ENCODE results near the gene FNIP2.

- TF ChIP-seq, protein P1, sequence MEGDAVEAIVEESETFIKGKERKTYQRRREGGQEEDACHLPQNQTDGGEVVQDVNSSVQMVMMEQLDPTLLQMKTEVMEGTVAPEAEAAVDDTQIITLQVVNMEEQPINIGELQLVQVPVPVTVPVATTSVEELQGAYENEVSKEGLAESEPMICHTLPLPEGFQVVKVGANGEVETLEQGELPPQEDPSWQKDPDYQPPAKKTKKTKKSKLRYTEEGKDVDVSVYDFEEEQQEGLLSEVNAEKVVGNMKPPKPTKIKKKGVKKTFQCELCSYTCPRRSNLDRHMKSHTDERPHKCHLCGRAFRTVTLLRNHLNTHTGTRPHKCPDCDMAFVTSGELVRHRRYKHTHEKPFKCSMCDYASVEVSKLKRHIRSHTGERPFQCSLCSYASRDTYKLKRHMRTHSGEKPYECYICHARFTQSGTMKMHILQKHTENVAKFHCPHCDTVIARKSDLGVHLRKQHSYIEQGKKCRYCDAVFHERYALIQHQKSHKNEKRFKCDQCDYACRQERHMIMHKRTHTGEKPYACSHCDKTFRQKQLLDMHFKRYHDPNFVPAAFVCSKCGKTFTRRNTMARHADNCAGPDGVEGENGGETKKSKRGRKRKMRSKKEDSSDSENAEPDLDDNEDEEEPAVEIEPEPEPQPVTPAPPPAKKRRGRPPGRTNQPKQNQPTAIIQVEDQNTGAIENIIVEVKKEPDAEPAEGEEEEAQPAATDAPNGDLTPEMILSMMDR (IDR thresholded peaks at IDR 0.05) = no peak
- no peak for TF ChIP-seq POLR2A (IDR thresholded peaks at IDR 0.05)
- no peak for TF ChIP-seq POLR2AphosphoS5 (IDR thresholded peaks at IDR 0.05; ENCODE audit: insufficient read depth in 1 of 2, low read depth in 1 of 2)
Measured at GRCh38 chr4:158875455-158875854, 106.6 kb downstream of the FNIP2 start.

Data from vagina (tissue), 2 donors.